Skin of body (tissue), 1 donor: Measurements from ENCODE around the gene CSPG4. TPM values are rescaled to one million over a fixed set of nuclear protein-coding genes. Genes with fewer than 3 reads are reported as not detected.

ENCODE experiments used
- total RNA-seq: library from RNA; depleted of rRNA; stranded (reverse); fragments of >200 nt; gene quantifications from one replicate; pipeline ENCODE4 v1.2.3, GENCODE V29; 2014

CSPG4 gene
- total RNA-seq, 1 donor from 2014 or later, result 42.2 TPM

Other genes with a start within 250 kb of the CSPG4 start
- gene PTPN9, start 133.5 kb downstream of the CSPG4 start, total RNA-seq, result 19.8 TPM
- 18.9 TPM for gene SNUPN, start 87.1 kb downstream of the CSPG4 start, total RNA-seq
- 31.4 TPM for gene IMP3, start 72.6 kb downstream of the CSPG4 start, total RNA-seq
- gene SNX33, start 64.9 kb downstream of the CSPG4 start, total RNA-seq, result 13.2 TPM
- gene UBE2Q2, start 130.6 kb upstream of the CSPG4 start, total RNA-seq, result 31.2 TPM
- gene FBXO22, start 191.0 kb upstream of the CSPG4 start, total RNA-seq, result 12.9 TPM